ENCODE results near the gene KMT5B. TPM values are rescaled to one million over a fixed set of nuclear protein-coding genes. Genes with fewer than 3 reads are reported as not detected.

KMT5B gene
- total RNA-seq (10 to 100 TPM; 38.7 to 45.7 (median 39.1) TPM), polyA plus RNA-seq (10 to 100 TPM; 20.8 to 21.4 (median 21.0) TPM)

DNA sequence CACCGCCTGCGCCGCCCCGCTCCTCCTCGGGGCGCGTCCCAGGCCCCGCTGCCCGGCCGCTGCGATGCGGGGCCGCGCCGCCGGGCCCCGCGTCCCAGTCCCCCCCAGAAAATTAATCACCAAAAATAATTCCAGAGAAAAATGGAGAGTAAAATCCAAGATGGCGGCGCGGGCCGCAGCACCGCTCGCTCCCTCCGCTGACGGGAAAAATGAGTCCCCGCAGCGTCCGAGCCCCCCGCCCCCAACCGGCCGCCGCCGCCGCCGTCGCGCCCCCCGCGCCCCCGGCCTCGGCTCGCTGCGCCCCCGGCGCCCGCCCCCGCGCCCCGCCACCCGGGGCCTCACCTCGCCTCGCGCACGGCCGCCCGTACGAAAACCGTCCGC, at the start of gene KMT5B:
TSS of gene KMT5B (minus strand) at position 162 of the 381 bp plus-strand sequence. CDS start 23,220 bp downstream, outside the sequence.
- intact Hi-C loops (cut with DNase I) = loop anchor here (2.0 to 5.0 kb wide), 3 partner anchors 96 to 172 kb away; no protein-coding TSS in a partner anchor
- DNase-seq = no peak
- no peak for TF ChIP-seq POLR2AphosphoS5 (IDR thresholded peaks at IDR 0.05)
- no peak for TF ChIP-seq CTCF (IDR thresholded peaks at IDR 0.05)
- TF ChIP-seq POLR2A (IDR thresholded peaks at IDR 0.05) = no peak
- TF ChIP-seq EP300 (IDR thresholded peaks at IDR 0.05) = no peak
- WGBS, 2 donors = 1% methylated on average over 60 of the region's 60 CpGs
- Histone ChIP-seq H3K27me3 (no peaks in the 10 kb centered on the region), H3K4me1 (peaks cover 0 to 46% (median 45%) of the 10 kb centered on the region in 4 donors), H3K4me3 (peak within 1 kb of the TSS; percentile 73 to 94 (median 86)), H3K27ac (peak within 1 kb of the TSS; percentile 97 to 99 (median 98)), H3K9me3 (no peaks in the 10 kb centered on the region), H3K36me3 (no peaks in the 10 kb centered on the region)

DNA sequence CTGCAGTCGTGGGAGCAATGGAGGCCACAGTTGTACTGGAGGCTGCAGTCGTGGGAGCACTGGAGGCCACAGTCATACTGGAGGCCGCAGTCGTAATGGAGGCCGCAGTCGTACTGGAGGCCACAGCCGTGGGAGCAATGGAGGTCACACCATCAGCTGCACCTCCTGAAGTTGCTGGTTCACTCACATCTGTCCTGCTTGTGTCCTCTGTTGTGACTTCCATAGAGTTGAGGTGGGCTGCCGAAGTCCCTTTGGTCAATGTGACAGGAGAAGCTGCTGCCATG, 49.4 kb upstream of the KMT5B start:
- Histone ChIP-seq H3K27me3 (no peaks in the 10 kb centered on the region), H3K9me3 (no peaks in the 10 kb centered on the region), H3K4me1 (peaks cover 0 to 5% (median 5%) of the 10 kb centered on the region in 4 donors), H3K4me3 (no peak overlapping the region), H3K27ac (no peak overlapping the region), H3K36me3 (peaks cover 8 to 66% (median 41%) of the 10 kb centered on the region in 4 donors)
- no peak for DNase-seq
- WGBS, 2 donors = 96 to 98% methylated on average over 8 of the region's 8 CpGs
- no peak for TF ChIP-seq CTCF (IDR thresholded peaks at IDR 0.05)
- TF ChIP-seq EP300 (IDR thresholded peaks at IDR 0.05) = no peak
- no peak for TF ChIP-seq POLR2A (IDR thresholded peaks at IDR 0.05)
- no peak for TF ChIP-seq POLR2AphosphoS5 (IDR thresholded peaks at IDR 0.05)
- intact Hi-C loops (cut with DNase I) = no loop called here

DNA sequence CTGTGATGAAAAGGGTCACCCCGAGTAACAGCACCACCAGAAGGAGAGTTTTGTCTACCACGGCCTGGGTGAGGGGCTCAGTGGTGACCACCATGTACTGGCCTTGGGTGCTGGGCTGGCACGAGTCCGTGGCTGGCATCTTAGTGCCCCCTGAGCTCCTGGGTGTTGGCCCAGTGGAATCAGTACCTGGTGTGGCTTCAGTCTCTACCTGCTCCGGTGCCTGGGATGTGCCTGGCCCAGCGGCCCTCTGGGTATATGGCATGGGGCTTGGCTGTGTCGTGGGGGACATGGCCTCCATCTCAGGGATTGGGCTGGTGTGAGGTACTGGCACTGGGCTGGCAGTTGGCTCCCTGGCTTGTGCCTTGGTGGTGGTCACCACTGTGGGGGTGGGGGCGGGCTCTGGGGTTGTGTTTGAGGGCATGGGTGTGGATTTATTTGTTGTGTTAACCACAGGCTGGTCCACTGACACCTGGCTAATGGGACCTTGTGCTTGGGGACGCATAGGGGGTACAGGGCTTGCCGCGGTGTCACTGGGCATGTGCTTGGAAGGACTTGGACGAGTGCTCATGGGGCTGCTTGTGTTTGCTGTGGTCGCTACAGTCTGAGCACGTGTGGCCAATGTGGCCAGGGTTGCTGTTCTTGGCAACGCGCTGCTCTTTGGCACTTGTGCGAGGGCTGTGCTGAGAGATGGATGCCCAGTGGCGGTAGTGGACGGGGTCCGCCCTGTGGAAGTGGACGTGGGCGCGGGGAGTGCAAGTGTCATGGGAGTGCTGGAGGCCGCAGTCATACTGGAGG, 48.9 kb upstream of the KMT5B start:
- H3K4me1 ChIP-seq = peaks cover 0 to 11% (median 9%) of the 10 kb centered on the region in 4 donors
- intact Hi-C loops (cut with DNase I) = no loop called here

DNA sequence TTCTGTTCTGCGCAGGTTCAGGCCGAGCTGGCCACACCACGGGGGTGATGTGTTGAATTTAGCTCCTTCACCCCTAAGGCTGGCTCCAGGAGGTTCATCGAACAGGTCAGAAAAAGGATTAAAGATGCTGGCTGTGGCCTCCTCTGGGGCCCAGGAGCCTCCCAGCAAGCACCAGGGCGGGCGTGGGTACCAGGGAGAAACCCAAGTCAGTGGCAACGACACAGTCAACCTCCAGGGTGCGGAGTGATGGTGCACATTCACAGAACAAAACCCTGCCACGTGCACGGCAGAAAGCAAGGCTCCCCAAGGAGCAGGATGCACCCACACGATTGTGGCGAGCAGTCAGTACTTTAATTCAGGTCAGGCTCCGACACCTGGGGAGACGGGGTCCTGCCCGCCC, 47.9 kb upstream of the KMT5B start:
- H3K27me3 ChIP-seq = no peaks in the 10 kb centered on the region
- peaks cover 0 to 52% (median 27%) of the 10 kb centered on the region in 4 donors for H3K36me3 ChIP-seq
- H3K4me3 ChIP-seq = no peak overlapping the region
- intact Hi-C loops (cut with DNase I) = no loop called here
- WGBS, 2 donors = 88 to 89% methylated on average over 15 of the region's 15 CpGs
- H3K4me1 ChIP-seq = peaks cover 0 to 18% (median 11%) of the 10 kb centered on the region in 4 donors
- no peaks in the 10 kb centered on the region for H3K9me3 ChIP-seq
- no peak for TF ChIP-seq EP300 (IDR thresholded peaks at IDR 0.05)
- H3K27ac ChIP-seq = no peak overlapping the region
- no peak for DNase-seq

More for the DNA sequence above, 48.9 kb upstream of the KMT5B start:
- H3K36me3 ChIP-seq = peaks cover 3 to 61% (median 36%) of the 10 kb centered on the region in 4 donors
- no peaks in the 10 kb centered on the region for H3K9me3 ChIP-seq
- no peaks in the 10 kb centered on the region for H3K27me3 ChIP-seq
- no peak for DNase-seq
- WGBS, 2 donors = 95% methylated on average over 24 of the region's 24 CpGs
- no peak for TF ChIP-seq POLR2A (IDR thresholded peaks at IDR 0.05)
- no peak for TF ChIP-seq CTCF (IDR thresholded peaks at IDR 0.05)
- TF ChIP-seq EP300 (IDR thresholded peaks at IDR 0.05) = no peak
- no peak for TF ChIP-seq POLR2AphosphoS5 (IDR thresholded peaks at IDR 0.05)
- H3K27ac ChIP-seq = no peak overlapping the region
- no peak overlapping the region for H3K4me3 ChIP-seq

- H3K4me3 ChIP-seq = no peak overlapping the region
- no peak for TF ChIP-seq EP300 (IDR thresholded peaks at IDR 0.05)
- no peak for TF ChIP-seq POLR2A (IDR thresholded peaks at IDR 0.05)
- TF ChIP-seq CTCF (IDR thresholded peaks at IDR 0.05) = no peak
- no peak for TF ChIP-seq POLR2AphosphoS5 (IDR thresholded peaks at IDR 0.05)
- no peaks in the 10 kb centered on the region for H3K27me3 ChIP-seq
- H3K9me3 ChIP-seq = no peaks in the 10 kb centered on the region
- WGBS, 2 donors = 95 to 97% methylated on average over 6 of the region's 6 CpGs
- intact Hi-C loops (cut with DNase I) = no loop called here
- DNase-seq = no peak
- no peak overlapping the region for H3K27ac ChIP-seq
- H3K36me3 ChIP-seq = peaks cover 0 to 46% (median 26%) of the 10 kb centered on the region in 4 donors
- H3K4me1 ChIP-seq = peaks cover 0 to 19% (median 11%) of the 10 kb centered on the region in 4 donors
Measured at GRCh38 chr11:68260484-68260883, 47.4 kb upstream of the KMT5B start.

Data from sigmoid colon (tissue), 7 donors.